OCI-LY3 (cell line): ENCODE results near the gene SLC12A6.

Experiments
- EZH2phosphoT487 ChIP-seq: fragments of 200-600 bp; shearing (Covaris generic); IDR thresholded peaks from 2 replicates; pipeline ENCODE4 v1.6.1; 2018; ENCODE audit warnings: antibody characterized with exemption, mixed run types, low read depth
- TF ChIP-seq, protein P1 (sequence below): fragments of 200-600, 300-600 bp; sonication (generic); IDR thresholded peaks from 2 replicates; pipeline ENCODE4 v1.5.1; 2014; ENCODE audit warnings: antibody characterized with exemption, low read length, low read depth

DNA sequence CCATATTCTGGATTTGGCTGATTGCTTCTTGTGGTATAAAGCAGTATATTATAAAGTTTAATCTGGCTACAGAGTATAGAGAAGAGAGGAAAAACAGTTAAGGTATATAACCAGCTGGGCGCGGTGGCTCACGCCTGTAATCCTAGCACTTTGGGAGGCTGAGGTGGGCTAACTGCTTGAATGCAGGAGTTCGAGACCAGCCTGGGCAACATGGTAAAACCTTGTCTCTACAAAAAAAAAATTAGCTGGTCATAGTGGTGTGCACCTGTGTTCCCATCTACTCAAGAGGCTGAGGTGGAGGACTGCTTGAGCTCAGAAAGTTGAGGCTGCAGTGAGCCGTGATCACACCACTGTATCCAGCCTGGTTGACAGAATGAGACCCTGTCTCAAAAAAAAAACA lies 7.3 kb downstream of the SLC12A6 start:
- TF ChIP-seq, protein P1, sequence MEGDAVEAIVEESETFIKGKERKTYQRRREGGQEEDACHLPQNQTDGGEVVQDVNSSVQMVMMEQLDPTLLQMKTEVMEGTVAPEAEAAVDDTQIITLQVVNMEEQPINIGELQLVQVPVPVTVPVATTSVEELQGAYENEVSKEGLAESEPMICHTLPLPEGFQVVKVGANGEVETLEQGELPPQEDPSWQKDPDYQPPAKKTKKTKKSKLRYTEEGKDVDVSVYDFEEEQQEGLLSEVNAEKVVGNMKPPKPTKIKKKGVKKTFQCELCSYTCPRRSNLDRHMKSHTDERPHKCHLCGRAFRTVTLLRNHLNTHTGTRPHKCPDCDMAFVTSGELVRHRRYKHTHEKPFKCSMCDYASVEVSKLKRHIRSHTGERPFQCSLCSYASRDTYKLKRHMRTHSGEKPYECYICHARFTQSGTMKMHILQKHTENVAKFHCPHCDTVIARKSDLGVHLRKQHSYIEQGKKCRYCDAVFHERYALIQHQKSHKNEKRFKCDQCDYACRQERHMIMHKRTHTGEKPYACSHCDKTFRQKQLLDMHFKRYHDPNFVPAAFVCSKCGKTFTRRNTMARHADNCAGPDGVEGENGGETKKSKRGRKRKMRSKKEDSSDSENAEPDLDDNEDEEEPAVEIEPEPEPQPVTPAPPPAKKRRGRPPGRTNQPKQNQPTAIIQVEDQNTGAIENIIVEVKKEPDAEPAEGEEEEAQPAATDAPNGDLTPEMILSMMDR, result no peak
- TF ChIP-seq EZH2phosphoT487, result no peak
